HG03378 (cell line): ENCODE measurements around the gene STEAP3.
A peak's percentile ranks its signal among the peaks of the same experiment; 100 is the strongest.

ENCODE experiments used
- ATAC-seq: cut with Tn5 transposase; IDR thresholded peaks from one replicate; pipeline ENCODE4 v1.9.1; 2021; ENCODE audit warnings: mild to moderate bottlenecking, moderate library complexity; ENCODE audit not compliant: unreplicated experiment

STEAP3 gene

DNA sequence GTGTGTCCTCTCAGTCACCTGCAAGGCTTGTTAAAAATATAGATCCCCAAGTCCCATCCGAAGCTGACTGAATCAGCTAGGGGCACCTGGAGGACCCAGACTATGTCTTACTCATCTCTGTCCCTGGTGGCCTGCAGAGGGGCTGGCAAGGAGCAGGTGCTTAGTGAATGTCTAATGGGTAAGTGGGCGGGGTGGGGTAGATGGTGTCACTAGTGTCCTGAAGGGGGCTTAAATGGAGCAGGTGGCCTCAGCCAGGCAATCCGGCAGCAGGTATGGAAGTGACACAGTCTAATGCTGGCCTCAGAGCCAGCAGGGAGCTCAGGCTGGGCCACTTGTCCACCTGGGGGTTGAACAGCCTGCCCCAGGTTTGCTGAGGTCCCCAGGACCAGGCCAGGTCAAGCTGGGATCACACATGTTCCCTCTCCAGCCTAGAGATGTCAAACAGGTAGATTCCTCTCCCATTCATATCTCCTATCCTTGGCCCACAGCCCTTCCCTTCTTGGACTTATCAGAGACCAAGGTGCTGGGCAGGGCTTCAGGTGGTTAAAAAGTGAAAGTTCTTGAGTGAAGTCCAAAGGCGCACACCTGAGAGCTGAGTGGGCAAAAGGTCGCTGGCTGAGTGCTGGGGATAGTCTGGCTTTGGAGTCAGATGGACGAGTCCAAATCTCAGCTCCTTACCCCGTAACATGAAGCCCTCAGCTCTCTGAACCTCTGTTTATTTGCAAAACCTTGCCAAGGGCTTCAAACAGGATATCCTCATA lies 1.7 kb downstream of the STEAP3 start:
- no peak for ATAC-seq

DNA sequence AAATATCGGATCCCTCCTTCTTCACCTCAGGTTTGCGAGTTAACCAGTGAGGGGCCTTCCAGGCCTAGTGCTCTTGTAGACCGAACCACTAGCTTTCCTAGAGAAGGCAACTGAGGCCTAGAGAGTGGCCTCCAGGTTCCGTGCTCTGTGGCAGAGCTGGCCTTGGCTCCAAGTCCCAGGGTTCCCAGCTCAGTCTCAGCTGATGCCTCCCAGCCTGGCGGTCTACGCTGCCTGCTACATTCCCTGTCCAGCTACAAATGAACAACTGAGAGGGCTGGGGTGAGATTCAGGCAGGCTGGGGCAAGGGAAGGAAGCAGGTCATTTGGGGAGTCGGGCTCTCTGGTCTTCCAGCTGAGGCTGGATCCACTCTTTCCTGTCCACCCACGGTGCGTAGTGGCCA lies 2.3 kb downstream of the STEAP3 start:
- ATAC-seq: no peak

DNA sequence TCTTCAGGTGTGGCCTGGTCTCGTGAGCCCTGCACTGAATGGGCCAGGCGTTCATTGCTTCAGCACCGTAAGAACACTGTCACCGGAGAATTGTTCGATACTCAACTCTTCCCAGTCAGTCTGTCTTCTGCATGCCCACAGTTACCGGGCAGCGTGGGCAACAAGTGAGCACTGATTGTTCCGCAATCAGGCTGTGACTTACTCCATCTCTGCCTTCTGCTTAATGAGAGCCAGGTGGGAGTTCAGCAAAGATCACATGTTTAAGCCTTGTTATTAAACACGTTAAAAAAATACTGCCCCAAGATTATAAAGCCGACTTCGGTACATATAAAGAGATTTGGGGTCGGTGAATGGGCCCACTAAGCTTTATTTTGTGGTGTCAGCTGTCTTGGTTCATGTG lies 3.7 kb downstream of the STEAP3 start:
- no peak for ATAC-seq

DNA sequence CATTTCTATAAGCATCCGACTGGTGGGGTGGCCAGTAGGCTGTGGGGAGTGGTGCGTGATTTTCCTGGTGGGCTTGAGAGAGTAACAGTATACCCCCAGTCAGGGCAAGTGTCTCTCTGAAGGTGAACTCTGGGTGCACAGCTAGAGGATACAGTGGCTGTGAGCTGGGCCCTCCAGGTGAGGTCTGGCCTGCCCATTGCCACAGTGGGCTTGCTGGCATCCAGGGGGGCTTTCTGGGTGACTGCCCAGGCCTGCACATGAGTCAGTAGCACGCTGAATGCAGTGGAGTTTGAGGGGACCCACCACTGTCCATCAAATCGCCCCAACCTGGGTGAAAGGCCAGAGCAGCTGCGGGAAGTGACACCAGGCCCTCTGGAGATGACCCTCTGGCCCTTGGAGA lies 4.5 kb downstream of the STEAP3 start:
- ATAC-seq: no peak

DNA sequence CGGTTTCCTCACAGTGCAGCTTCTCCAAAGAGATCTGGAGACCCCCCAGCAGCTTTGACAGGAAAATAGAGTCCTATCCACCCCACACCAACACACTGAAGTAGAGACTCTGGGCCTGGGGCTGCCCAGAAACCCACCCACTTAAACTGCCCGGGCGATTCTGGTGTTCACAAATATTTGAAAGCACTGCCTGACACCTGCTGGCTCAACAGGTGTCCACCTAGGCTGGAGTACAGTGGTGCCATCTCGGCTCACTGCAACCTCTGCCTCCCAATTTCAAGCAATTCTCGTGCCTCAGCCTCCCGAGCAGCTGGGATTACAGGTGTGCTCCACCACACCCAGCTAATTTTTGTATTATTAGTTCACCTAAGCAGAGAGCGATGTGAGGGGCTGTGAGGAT lies 5.3 kb downstream of the STEAP3 start:
- ATAC-seq: no peak

DNA sequence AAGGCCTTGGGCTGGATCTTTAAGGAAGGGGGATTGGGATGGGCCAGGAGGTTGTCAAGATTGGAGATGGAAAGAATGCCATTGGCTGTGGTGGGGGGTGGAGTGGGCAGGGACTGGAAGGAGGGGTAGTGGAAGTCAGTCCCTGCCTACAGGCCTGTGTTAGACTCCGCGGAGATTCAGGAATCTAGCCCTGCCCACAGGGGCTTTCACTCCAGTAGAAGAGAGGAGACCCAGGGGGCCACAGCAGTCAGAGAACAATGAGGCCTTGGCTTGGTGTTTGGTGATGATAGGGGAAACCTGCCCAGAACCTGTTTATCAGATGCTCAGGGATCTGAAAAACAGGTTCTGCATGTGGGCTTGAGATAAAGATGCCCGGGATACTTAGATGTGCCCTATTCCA lies 6.1 kb downstream of the STEAP3 start:
- no peak for ATAC-seq

DNA sequence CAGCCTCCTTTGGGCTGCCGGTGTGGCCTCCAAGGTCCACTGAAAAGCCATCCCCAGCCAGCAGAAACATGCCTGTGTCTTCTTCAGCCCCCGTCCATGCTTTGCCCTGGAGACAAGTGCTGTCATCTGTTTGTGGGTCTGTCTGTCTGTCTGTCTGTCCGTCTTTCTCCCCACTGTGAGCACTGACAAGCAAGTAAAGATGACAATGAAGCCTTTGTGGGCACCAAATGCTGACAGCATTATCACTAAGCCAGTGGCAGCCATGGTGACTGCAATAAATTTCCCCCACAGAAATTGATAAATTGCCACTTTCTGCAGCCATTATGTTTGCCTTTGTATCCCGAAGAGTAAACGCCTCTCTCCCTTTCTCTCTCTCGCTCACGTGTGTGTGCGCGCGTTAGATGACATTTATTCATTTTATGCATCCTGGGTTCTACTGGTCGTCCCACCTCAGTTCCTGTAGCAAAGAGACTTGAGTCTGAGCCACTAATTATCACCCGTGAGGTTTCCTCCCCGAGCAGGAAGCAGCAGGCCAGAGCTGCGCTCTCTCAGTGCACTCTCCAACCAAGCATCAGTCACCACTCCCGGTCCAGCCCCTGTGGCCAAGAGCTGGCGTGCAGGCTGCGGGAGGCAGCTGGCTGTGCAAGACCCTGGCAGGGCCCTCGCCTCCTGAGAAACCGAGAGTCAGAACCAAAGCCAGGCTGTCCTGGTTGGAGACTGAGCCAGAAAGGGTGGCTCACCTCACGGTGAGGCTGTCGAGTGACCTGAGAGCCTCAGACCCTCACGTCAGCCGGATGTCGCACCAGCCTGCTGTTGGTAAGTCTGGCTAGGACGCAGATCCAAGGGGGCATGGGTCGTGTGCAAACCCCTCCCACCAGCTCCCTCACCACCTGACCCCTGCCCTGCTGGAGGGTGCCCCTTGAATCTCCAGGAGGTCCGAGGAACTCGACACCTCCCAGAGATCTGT lies 6.9 kb downstream of the STEAP3 start:
- no peak for ATAC-seq

DNA sequence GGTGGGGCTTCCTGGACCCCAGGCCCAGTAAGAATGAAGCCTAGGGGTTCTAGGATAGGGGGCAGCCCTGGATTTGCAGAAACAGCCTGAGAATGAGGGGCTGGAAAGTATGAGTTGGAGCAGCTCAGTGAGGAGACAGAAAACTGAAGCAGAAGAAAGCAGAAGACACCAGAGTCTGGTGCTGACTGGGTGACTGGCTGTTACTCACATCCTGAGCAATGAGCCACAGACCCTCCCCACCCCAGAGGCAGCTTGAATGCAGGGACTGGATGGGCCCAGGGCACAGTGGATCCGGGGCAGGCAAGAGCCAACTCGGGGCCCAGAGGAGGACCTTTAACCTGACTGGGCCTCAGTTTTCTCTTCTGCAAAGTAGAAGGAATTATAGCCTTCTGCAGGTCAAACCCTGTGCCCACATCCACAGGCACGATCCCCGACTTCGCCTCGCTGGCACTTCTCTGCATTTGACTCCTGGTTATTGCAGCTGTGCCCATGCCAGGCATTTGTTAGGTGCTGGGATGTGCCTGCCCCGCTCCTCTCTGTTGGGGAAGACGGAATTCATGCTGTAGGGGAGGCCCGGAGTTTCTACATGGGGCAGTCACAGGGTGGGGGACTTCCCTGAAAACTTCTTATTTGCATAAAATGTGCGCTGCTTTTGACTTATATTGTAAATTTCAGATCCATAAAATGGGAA lies 8.5 kb downstream of the STEAP3 start:
- ATAC-seq: no peak

DNA sequence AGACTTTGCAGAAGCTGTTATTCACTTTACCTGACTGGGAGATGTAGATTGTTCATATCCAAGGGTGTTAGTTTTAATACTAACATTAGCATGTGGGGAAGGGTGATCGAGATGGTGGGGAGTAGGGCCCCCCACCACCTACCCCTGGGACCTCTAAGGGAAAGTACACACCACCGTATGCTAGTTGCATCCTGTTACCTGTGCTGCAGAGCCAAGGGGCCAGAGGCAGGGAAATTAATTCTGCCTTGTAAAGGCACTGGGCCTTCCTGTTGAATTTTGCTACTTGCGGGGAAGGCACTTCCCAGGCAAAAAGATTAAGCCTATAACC lies 9.0 kb downstream of the STEAP3 start:
- ATAC-seq: no peak

DNA sequence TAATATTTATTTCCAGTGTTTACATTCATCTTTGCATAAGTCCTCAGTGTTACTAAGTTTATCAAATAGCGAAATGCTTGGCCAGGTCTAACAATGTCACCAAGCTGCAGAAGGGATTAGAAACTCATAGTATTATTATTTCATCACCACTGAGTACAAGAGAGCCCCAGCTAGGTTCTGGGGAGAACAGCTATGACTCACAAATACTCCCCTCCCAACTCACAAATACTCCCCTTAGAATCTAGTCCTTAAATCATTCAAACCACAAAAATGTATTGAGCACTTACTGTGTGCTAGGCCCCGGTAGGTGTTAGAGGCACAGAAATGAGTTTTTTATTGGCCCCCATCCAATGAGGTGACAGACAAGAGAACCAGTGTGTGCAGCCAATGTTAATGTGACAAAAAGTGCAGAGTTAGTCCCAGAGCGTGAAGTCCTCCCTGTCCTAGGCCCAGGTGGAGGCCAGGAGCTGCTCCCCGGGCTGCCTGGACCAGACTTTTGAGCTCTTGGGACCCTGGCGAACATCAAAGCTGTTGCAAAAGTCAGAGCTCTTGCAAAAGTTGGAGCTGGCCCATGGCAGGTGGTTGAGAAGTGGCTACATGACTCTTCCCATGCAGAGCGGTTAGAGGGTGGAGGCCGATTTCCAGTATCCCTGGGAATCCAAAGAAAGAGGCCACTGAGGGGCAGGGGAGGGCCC lies 9.8 kb downstream of the STEAP3 start:
- peak; percentile 51 for ATAC-seq

DNA sequence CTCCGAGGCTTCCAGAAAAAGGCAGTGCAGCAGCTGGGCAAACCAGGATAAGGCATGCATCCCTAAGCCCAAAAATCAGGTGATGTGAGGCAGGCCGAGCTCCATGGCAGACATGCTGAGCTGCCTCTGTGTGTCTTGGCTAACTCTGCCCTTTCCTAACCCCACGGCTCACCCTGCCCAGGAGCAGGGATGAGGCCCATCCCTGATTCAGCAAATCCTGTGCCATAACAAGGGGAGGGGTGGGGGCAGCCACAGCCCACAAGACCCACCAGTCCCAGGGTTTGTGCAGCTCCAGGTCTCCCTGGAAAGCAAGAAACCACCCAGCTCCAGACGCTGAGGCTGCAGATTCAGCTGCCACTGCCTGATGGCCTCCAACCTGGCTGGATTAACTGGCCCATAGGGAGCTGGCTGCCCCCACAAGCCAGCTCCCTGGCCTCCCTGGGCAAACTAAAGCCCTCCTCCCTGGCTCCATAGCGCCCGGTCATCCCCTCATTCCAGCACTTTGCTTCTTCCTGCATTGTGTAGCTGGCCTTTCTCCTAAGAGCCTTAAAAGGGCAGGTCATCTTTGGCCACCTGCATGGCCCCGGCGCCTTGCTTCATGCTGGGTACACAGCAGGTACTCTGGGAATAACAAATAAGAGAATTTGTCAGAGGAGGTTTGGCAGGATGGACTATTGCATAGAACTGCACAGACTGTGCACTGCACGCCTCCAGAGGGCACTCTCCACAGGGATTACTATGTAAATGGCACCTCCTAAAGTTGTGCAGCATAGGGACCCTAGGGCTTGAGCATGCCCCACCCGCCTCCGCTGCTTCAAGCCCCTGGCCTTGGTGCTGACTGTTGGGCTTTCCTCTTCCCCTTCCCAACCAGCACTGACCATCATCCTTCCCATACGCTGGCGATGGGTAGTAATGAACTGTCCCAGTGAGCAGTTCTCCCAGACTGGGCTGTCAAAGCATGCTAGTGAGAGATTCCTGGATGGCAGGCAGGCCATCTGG lies 10.7 kb downstream of the STEAP3 start:
- no peak for ATAC-seq

DNA sequence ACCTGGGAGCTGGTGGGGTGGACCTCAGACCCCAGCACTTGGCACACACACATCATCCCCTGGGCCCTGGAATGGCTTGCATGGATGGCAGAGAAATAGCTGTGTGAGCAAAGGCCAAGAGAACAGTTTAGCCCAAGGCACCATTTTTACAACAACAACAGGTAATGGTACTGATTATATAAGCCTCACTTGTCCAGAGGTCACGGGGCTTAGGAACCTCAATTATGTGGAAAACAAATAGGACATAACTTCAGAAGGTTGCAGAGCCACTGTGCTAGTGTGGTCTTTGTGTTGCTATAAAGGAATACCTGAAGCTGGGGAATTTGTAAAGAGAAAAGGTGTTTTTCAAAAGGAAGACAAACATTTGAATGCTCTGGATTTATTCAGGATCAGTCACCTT lies 13.2 kb downstream of the STEAP3 start:
- ATAC-seq: no peak

DNA sequence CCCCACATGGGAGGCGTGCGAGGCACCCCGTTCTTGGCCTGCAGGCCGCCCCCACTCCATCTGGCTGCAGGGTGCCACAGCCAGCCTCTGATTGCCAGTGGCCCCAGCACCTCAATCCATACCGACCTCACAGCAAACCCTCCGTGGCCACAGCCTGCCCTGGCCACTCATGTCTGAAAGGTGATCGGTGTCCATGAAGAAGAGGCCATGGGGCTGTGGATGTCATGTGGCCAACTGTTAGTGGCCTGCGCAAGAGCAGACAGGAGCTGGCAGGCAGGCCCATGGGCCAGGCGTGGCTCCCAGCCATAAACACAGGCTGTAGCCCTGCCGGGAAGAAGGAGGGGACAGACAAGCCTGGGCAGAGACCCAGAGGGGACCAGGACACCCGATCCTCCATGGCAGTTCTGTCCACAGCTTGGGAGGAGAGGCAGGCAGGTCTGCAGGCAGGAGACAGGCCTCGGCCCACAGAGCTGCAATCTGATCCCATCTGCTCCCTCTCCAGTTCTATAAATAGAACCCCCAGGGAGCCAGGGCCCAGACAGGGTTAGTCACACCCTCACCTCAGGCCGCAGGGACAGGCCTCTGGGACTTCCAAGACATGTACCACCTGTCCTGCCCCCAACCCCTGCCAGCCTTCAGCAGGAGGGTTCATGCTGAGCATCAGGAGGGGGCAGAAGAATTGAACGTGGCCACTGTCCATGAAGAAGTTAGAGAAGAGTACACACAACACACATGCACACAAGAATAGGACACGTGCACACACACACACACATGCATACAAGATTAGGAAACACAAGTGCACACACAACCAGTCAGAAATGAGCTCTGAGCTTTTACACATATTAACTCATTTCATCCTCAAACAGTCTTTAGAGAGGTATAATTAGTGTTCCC lies 16.9 kb downstream of the STEAP3 start:
- ATAC-seq: no peak

DNA sequence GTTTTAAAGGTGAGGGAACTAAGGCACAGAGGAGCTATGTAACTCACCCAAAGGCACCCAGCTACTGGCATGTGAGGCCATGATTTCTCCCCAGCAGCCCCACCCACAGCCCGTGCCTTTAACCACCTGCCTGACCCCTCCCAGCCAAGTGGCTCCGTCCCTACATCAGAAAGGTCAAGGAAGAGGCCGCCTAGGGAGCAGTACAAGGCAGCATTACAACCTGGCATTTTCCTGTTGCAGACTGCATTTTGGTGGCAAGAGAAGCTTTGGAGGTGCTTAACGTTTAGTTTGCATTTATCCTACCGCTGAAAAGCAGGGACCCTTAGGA lies 17.5 kb downstream of the STEAP3 start:
- no peak for ATAC-seq

DNA sequence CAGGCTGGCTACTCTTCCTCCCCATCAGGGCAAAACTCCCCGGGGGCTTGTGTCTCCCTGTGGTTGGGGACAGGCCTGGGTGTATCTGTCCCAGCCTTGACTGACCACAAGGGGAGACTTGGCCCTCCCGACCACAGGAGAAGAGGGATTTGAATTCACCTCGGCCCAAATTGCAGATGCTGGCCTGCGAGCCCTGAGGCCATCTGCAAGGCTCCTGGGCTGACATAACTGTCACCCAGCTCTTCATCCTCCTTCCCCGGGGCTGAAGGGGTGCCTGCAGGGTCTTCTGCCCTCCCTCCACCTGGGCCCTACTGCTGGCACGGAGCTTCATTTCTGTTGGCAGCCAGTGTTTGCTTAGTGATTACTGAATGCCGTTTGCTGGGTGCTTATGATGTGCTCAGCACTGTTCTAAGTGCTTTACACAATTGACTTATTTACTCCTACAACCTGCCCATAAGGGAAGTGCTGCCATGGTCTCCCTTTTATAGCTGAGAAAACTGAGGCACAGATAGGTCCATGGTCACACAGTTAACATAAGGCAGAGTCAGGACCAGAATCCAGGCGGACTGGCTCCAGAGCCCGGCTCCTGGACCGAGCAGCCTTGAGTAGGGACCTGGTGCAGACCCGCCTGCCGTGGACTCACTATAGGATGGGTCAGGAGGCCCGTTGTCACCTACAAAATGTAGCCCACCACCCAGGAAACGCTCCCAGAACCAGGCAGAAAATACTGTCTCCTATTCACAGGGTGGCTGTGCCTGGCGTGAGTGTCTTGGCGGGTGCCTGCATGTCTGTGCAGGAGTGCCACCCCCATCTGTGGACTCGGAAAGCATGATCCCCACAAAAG lies 18.9 kb downstream of the STEAP3 start:
- ATAC-seq: no peak

DNA sequence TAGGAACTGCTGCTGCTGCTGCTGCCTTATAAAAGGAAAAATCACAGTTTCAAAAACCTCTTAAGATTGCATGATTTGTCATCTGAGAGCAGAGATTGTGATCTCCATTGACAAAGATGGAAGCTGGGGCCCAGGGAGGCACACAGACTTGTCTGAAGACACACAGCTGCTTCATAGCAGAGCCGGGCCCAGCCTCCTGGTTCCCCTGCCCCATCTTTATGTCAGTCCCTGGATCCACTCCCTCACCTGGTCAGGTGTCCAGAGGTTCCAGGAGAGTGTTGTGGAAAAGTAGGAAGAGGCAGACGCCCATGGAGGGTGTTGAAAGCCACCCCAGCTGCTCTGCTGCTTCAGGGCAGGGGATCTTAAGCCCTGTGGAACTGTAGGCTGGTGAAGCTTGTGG lies 20.0 kb downstream of the STEAP3 start:
- no peak for ATAC-seq

DNA sequence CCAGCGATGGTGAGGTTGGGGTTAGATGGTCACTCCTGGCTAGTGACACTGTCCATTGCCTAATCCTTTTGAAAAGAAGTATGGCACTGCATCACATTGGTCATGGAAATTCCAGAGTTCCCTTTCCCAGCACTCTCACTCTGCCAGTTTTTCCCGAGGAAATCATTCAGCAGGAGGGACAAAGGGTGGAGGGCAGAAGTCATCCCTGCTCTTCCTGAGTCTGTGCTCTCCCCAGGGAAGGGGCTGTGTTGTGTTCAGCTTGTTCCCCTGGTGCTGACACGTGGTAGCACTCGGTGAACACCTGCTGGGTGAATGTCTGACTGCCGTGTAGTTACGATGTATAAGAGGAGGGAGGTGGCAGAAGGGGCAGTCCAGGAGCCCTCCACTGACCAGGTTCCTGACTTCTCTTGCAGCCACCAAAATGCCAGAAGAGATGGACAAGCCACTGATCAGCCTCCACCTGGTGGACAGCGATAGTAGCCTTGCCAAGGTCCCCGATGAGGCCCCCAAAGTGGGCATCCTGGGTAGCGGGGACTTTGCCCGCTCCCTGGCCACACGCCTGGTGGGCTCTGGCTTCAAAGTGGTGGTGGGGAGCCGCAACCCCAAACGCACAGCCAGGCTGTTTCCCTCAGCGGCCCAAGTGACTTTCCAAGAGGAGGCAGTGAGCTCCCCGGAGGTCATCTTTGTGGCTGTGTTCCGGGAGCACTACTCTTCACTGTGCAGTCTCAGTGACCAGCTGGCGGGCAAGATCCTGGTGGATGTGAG lies 21.6 kb downstream of the STEAP3 start:
- ATAC-seq: no peak
